Measurements from ENCODE around the gene DDI2. TPM values are rescaled to one million over a fixed set of nuclear protein-coding genes. Genes with fewer than 3 reads are reported as not detected.

DDI2 gene
- total and polyA plus RNA-seq, 5 donors from 2014 or later, result 3.2 to 61.2 (median 6.8) TPM

DNA sequence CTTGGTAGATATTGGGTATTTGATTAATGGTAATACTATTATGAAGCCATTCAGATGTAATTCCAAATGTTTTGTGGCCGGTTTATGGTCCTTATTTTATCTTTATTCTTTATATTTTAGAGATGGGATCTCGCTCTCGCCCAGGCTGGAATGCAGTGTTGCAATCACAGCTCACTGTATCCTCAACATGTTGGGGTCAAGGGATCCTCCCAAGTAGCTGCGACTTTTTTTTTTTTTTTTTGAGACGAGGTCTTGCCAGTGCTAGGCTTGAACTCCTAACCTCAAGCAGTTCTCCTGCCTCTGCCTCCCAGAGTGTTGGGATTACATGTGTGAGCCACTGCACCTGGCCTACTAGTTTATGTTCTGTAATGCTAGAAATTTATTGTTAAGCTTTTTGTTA is 4.7 kb downstream of the DDI2 start:
- no peaks in the 10 kb centered on the region for H3K9me3 Mint-ChIP-seq
- peak overlapping the region in 2 of 4 donors; percentile 0 to 73 for H3K4me3 Mint-ChIP-seq
- no peak overlapping the region for H3K4me3 ChIP-seq (ENCODE audit: low read depth, low read length)
- H3K36me3 Mint-ChIP-seq, result peaks cover 10% of the 10 kb centered on the region
- no peak overlapping the region for H3K27ac ChIP-seq (ENCODE audit: insufficient read depth, low read length, poor library complexity, severe bottlenecking)
- no peaks in the 10 kb centered on the region for H3K27me3 Mint-ChIP-seq
- H3K36me3 ChIP-seq (ENCODE audit: control insufficient read depth, insufficient read depth, low read length), result peaks cover 11% of the 10 kb centered on the region
- DNase-seq (no peak), ATAC-seq (ENCODE audit: low read depth in 2 of 2) (no peak)
- H3K27me3 ChIP-seq (ENCODE audit: control insufficient read depth, insufficient read depth, low read length), result no peaks in the 10 kb centered on the region
- peaks cover 42 to 85% (median 57%) of the 10 kb centered on the region in 4 donors for H3K4me1 Mint-ChIP-seq
- H3K27ac Mint-ChIP-seq, result peak overlapping the region in 1 of 3 donors; percentile 82
- H3K9me3 ChIP-seq (ENCODE audit: control insufficient read depth in 2 of 2, low read length in 2 of 2), result no peaks in the 10 kb centered on the region
- H3K4me1 ChIP-seq (ENCODE audit: control insufficient read depth, insufficient read depth, low read length, poor library complexity, severe bottlenecking), result peaks cover 67% of the 10 kb centered on the region

DNA sequence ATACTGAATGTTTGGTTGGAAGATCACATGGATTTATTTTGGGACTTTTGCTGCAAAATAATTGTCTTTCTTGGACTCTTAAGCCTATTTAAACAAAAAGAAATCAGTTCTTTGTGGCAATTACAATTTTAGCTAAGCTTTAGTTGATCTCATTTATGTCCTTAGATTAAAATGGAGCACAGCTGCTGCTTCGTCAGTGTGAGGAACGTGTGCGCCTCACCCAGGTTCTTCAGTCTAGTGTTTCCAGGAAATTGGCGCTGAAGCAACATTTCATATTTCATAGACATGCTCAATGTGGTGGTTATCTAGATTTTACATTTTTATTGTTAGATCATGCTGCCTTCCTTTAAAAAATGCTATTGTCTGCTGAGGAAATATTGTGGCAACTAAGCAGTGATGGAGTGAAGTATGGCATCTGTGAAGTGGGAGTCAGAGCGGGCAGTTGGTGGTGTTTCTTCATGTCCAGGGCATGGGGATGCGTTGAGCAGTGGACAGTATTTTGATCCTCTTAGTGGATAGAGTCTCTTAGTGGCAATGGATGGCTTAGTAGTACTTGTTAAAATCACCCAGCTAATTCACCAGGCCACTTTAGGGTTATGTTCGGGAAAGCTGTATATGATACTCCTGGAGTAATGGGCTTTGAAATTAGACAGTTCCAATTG is 5.6 kb downstream of the DDI2 start:
- H3K9me3 ChIP-seq (ENCODE audit: control insufficient read depth in 2 of 2, low read length in 2 of 2), result no peaks in the 10 kb centered on the region
- Mint-ChIP-seq H3K27ac (peak overlapping the region; percentile 0 to 53 (median 9)), H3K4me1 (peaks cover 44 to 91% (median 63%) of the 10 kb centered on the region in 4 donors), H3K9me3 (no peaks in the 10 kb centered on the region), H3K4me3 (peak overlapping the region in 3 of 4 donors; percentile 0 to 73 (median 18)), H3K27me3 (no peaks in the 10 kb centered on the region), H3K36me3 (peaks cover 17% of the 10 kb centered on the region)
- peaks cover 19% of the 10 kb centered on the region for H3K36me3 ChIP-seq (ENCODE audit: control insufficient read depth, insufficient read depth, low read length)
- peak overlapping the region; percentile 26 for H3K4me3 ChIP-seq (ENCODE audit: low read depth, low read length)
- ATAC-seq (ENCODE audit: low read depth in 2 of 2), result no peak
- no peak overlapping the region for H3K27ac ChIP-seq (ENCODE audit: insufficient read depth, low read length, poor library complexity, severe bottlenecking)
- DNase-seq, result peak in 1 of 3 donors; percentile 41
- no peaks in the 10 kb centered on the region for H3K27me3 ChIP-seq (ENCODE audit: control insufficient read depth, insufficient read depth, low read length)
- peaks cover 69% of the 10 kb centered on the region for H3K4me1 ChIP-seq (ENCODE audit: control insufficient read depth, insufficient read depth, low read length, poor library complexity, severe bottlenecking)

- no peaks in the 10 kb centered on the region for H3K9me3 ChIP-seq (ENCODE audit: control insufficient read depth in 2 of 2, low read length in 2 of 2)
- peaks cover 63% of the 10 kb centered on the region for H3K4me1 ChIP-seq (ENCODE audit: control insufficient read depth, insufficient read depth, low read length, poor library complexity, severe bottlenecking)
- Mint-ChIP-seq H3K9me3 (no peaks in the 10 kb centered on the region), H3K27ac (peak overlapping the region in 1 of 3 donors; percentile 53), H3K27me3 (no peaks in the 10 kb centered on the region), H3K4me3 (no peak overlapping the region), H3K36me3 (peaks cover 20% of the 10 kb centered on the region), H3K4me1 (peaks cover 40 to 89% (median 64%) of the 10 kb centered on the region in 4 donors)
- DNase-seq (no peak), ATAC-seq (ENCODE audit: low read depth in 2 of 2) (no peak)
- peaks cover 25% of the 10 kb centered on the region for H3K36me3 ChIP-seq (ENCODE audit: control insufficient read depth, insufficient read depth, low read length)
- no peaks in the 10 kb centered on the region for H3K27me3 ChIP-seq (ENCODE audit: control insufficient read depth, insufficient read depth, low read length)
- no peak overlapping the region for H3K4me3 ChIP-seq (ENCODE audit: low read depth, low read length)
- no peak overlapping the region for H3K27ac ChIP-seq (ENCODE audit: insufficient read depth, low read length, poor library complexity, severe bottlenecking)
Observed at GRCh38 chr1:15623435-15623834, 6.2 kb downstream of the DDI2 start.

DNA sequence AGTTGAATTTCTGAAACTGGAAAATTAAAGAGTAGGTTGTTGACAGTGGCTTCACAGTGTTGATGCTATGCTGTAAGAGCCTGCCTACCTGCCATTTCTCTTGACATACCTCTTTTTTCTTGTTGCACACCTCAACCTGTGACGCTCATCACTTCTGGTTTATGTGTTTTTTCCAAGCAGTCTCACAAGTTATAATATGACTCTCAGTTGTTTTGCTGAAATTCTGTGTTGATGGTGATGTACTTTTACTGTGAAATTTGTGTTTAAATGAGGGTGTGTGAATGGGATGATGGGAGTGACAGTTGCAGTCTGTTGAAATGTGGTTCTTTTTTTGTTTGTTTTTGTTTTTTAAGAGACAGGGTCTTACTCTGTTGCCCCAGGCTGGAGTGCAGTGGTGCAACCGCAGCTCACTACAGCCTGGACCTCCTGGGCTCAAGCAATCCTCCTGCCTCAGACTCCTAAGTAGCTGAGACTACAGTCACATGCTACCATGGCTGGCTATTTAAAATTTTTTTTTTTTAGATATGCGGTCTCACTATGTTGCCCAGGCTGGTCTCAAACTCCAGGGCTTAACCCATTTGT is 7.0 kb downstream of the DDI2 start:
- DNase-seq, result no peak
- no peaks in the 10 kb centered on the region for H3K27me3 Mint-ChIP-seq
- peak overlapping the region in 2 of 4 donors; percentile 45 to 74 for H3K4me3 Mint-ChIP-seq
- peaks cover 40 to 81% (median 62%) of the 10 kb centered on the region in 4 donors for H3K4me1 Mint-ChIP-seq
- peaks cover 30% of the 10 kb centered on the region for H3K36me3 ChIP-seq (ENCODE audit: control insufficient read depth, insufficient read depth, low read length)
- H3K4me1 ChIP-seq (ENCODE audit: control insufficient read depth, insufficient read depth, low read length, poor library complexity, severe bottlenecking), result peaks cover 55% of the 10 kb centered on the region
- H3K27me3 ChIP-seq (ENCODE audit: control insufficient read depth, insufficient read depth, low read length), result no peaks in the 10 kb centered on the region
- peak overlapping the region; percentile 6 to 88 (median 75) for H3K27ac Mint-ChIP-seq
- peaks cover 24% of the 10 kb centered on the region for H3K36me3 Mint-ChIP-seq
- H3K9me3 Mint-ChIP-seq, result no peaks in the 10 kb centered on the region
- H3K27ac ChIP-seq (ENCODE audit: insufficient read depth, low read length, poor library complexity, severe bottlenecking), result no peak overlapping the region
- no peak for ATAC-seq (ENCODE audit: low read depth in 2 of 2)
- no peak overlapping the region for H3K4me3 ChIP-seq (ENCODE audit: low read depth, low read length)
- H3K9me3 ChIP-seq (ENCODE audit: control insufficient read depth in 2 of 2, low read length in 2 of 2), result no peaks in the 10 kb centered on the region

GRCh38 chr1:15625056-15625917 is 8.0 kb downstream of the DDI2 start:
- H3K4me3 Mint-ChIP-seq, result peak overlapping the region in 2 of 4 donors; percentile 16 to 26
- peak overlapping the region in 2 of 3 donors; percentile 31 to 75 for H3K27ac Mint-ChIP-seq
- no peaks in the 10 kb centered on the region for H3K27me3 Mint-ChIP-seq
- H3K9me3 ChIP-seq (ENCODE audit: control insufficient read depth in 2 of 2, low read length in 2 of 2), result no peaks in the 10 kb centered on the region
- peaks cover 36 to 73% (median 56%) of the 10 kb centered on the region in 4 donors for H3K4me1 Mint-ChIP-seq
- no peaks in the 10 kb centered on the region for H3K27me3 ChIP-seq (ENCODE audit: control insufficient read depth, insufficient read depth, low read length)
- no peak for ATAC-seq (ENCODE audit: low read depth in 2 of 2)
- H3K4me3 ChIP-seq (ENCODE audit: low read depth, low read length), result peak overlapping the region; percentile 10
- H3K27ac ChIP-seq (ENCODE audit: insufficient read depth, low read length, poor library complexity, severe bottlenecking), result no peak overlapping the region
- no peak for DNase-seq
- peaks cover 37% of the 10 kb centered on the region for H3K36me3 ChIP-seq (ENCODE audit: control insufficient read depth, insufficient read depth, low read length)
- H3K4me1 ChIP-seq (ENCODE audit: control insufficient read depth, insufficient read depth, low read length, poor library complexity, severe bottlenecking), result peaks cover 45% of the 10 kb centered on the region
- H3K36me3 Mint-ChIP-seq, result peaks cover 28% of the 10 kb centered on the region
- H3K9me3 Mint-ChIP-seq, result no peaks in the 10 kb centered on the region

GRCh38 chr1:15626269-15626950 is 9.2 kb downstream of the DDI2 start:
- Mint-ChIP-seq H3K9me3 (no peaks in the 10 kb centered on the region), H3K4me1 (peaks cover 28 to 61% (median 47%) of the 10 kb centered on the region in 4 donors), H3K27ac (peak overlapping the region in 2 of 3 donors; percentile 12 to 42), H3K4me3 (no peak overlapping the region), H3K27me3 (no peaks in the 10 kb centered on the region), H3K36me3 (peaks cover 37% of the 10 kb centered on the region)
- DNase-seq (no peak), ATAC-seq (ENCODE audit: low read depth in 2 of 2) (no peak)
- Histone ChIP-seq H3K27ac (ENCODE audit: insufficient read depth, low read length, poor library complexity, severe bottlenecking) (no peak overlapping the region), H3K36me3 (ENCODE audit: control insufficient read depth, insufficient read depth, low read length) (peaks cover 42% of the 10 kb centered on the region), H3K9me3 (ENCODE audit: control insufficient read depth in 2 of 2, low read length in 2 of 2) (no peaks in the 10 kb centered on the region), H3K27me3 (ENCODE audit: control insufficient read depth, insufficient read depth, low read length) (no peaks in the 10 kb centered on the region), H3K4me3 (ENCODE audit: low read depth, low read length) (no peak overlapping the region), H3K4me1 (ENCODE audit: control insufficient read depth, insufficient read depth, low read length, poor library complexity, severe bottlenecking) (peaks cover 33% of the 10 kb centered on the region)

DNA sequence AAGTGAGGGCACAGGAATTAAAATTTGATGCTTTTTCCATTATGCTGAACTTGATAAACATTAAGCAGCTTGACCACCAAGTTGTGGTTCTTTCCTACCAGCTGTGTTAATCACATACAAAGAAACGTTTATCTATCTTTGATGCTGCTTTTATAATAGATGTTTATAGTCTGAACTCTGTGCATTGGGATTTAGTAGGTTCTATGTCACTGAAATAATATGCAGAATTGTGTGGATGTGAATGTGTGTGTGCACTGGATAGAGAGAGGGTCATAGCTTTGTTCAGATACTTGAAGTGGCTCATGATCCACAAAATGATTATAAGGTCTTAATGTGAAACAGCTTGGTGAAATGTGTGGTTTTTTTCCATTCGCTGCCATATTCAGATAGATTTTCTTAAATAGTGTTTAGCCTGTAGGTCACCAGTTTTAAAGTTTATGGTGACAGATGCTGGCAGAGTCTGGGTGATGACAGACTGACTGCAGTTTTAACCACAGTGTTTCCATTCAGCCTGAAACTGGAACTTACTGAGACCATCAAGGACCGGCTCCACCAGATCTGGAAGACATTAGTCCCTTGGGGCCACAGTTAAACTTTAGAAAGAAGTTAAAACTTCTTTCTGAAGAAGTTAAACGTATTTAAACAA is 10.2 kb downstream of the DDI2 start:
- peaks cover 44% of the 10 kb centered on the region for H3K36me3 Mint-ChIP-seq
- no peak overlapping the region for H3K4me3 ChIP-seq (ENCODE audit: low read depth, low read length)
- no peak overlapping the region for H3K4me3 Mint-ChIP-seq
- H3K4me1 Mint-ChIP-seq, result peaks cover 24 to 51% (median 38%) of the 10 kb centered on the region in 4 donors
- H3K27ac ChIP-seq (ENCODE audit: insufficient read depth, low read length, poor library complexity, severe bottlenecking), result no peak overlapping the region
- H3K36me3 ChIP-seq (ENCODE audit: control insufficient read depth, insufficient read depth, low read length), result peaks cover 51% of the 10 kb centered on the region
- DNase-seq (no peak), ATAC-seq (ENCODE audit: low read depth in 2 of 2) (peak in 1 of 2 donors; percentile 34)
- H3K27me3 ChIP-seq (ENCODE audit: control insufficient read depth, insufficient read depth, low read length), result no peaks in the 10 kb centered on the region
- H3K27ac Mint-ChIP-seq, result peak overlapping the region in 2 of 3 donors; percentile 26 to 75
- no peaks in the 10 kb centered on the region for H3K9me3 ChIP-seq (ENCODE audit: control insufficient read depth in 2 of 2, low read length in 2 of 2)
- peaks cover 23% of the 10 kb centered on the region for H3K4me1 ChIP-seq (ENCODE audit: control insufficient read depth, insufficient read depth, low read length, poor library complexity, severe bottlenecking)
- H3K27me3 Mint-ChIP-seq, result no peaks in the 10 kb centered on the region
- H3K9me3 Mint-ChIP-seq, result no peaks in the 10 kb centered on the region
